Thyroid gland (tissue), 4 donors: Measurements from ENCODE around the gene ANO2. TPM values are rescaled to one million over a fixed set of nuclear protein-coding genes. Genes with fewer than 3 reads are reported as not detected.

ENCODE experiments used
- DNase-seq, 2 donors: peaks; one replicate each; pipeline ENCODE4 v3.0.0-alpha.2; 2019
- H3K27ac ChIP-seq, 3 donors: fragments of 200-600 bp; sonication (generic); 1 replicate in 2 of 3; 2 replicates in 1 of 3; pipeline ENCODE4 v1.5.1; 2016 to 2019; ENCODE audit warnings: mild to moderate bottlenecking in 1 of 3, moderate library complexity in 1 of 3
- H3K27me3 ChIP-seq: fragments of 200-600 bp; sonication (generic); one replicate; pipeline ENCODE4 v1.5.1; 2019
- H3K36me3 ChIP-seq, 2 donors: fragments of 200-600 bp; sonication (generic); one replicate each; pipeline ENCODE4 v1.5.1; 2016 to 2019
- H3K4me1 ChIP-seq, 2 donors: fragments of 200-600 bp; sonication (generic); one replicate each; pipeline ENCODE4 v1.5.1; 2017 to 2019
- H3K4me3 ChIP-seq, 3 donors: fragments of 200-600 bp; sonication (generic); replicated peaks in 1 of 3; 1 replicate in 2 of 3; 2 replicates in 1 of 3; pipeline ENCODE4 v1.5.1; 2016; ENCODE audit warnings: mild to moderate bottlenecking in 1 of 3
- H3K9me3 ChIP-seq: fragments of 200-600 bp; sonication (generic); one replicate; pipeline ENCODE4 v1.5.1; 2017
- POLR2A ChIP-seq, 2 donors: fragments of 450-650 bp; IDR thresholded peaks; one replicate each; pipeline ENCODE4 v1.6.1; 2017; ENCODE audit warnings: antibody characterized with exemption in 2 of 2, mild to moderate bottlenecking in 2 of 2, moderate library complexity in 1 of 2
- WGBS, 2 donors: methylation state at CpG; one replicate each; pipeline ENCODE4 v1.1.5; 2017; 5-methylcytosine and 5-hydroxymethylcytosine counted together
- intact Hi-C: fragments of 100-400 bp; cut with DNase I; formaldehyde crosslinking; loops from one replicate; pipeline ENCODE4 v1.15.1; 2023
- total RNA-seq, 4 donors: library from RNA; depleted of rRNA; stranded (reverse); fragments of >200 nt; gene quantifications; one replicate each; pipeline ENCODE4 v1.2.3, GENCODE V29; 2016
- TF ChIP-seq, protein P1 (sequence below), 6 experiments: fragments of 200-600 bp in 3 of 6; fragments of 450-650 bp in 3 of 6; sonication (generic) in 3 of 6; IDR thresholded peaks; one replicate each; pipeline ENCODE4 v1.5.1; 2016 to 2019; ENCODE audit warnings: antibody characterized with exemption in 6 of 6, mild to moderate bottlenecking in 2 of 6, inconsistent platforms in 1 of 6, moderate library complexity in 1 of 6

The ANO2 gene
- total RNA-seq, 4 donors from 2014 or later = 0.78 to 7.0 (median 2.2) TPM

DNA sequence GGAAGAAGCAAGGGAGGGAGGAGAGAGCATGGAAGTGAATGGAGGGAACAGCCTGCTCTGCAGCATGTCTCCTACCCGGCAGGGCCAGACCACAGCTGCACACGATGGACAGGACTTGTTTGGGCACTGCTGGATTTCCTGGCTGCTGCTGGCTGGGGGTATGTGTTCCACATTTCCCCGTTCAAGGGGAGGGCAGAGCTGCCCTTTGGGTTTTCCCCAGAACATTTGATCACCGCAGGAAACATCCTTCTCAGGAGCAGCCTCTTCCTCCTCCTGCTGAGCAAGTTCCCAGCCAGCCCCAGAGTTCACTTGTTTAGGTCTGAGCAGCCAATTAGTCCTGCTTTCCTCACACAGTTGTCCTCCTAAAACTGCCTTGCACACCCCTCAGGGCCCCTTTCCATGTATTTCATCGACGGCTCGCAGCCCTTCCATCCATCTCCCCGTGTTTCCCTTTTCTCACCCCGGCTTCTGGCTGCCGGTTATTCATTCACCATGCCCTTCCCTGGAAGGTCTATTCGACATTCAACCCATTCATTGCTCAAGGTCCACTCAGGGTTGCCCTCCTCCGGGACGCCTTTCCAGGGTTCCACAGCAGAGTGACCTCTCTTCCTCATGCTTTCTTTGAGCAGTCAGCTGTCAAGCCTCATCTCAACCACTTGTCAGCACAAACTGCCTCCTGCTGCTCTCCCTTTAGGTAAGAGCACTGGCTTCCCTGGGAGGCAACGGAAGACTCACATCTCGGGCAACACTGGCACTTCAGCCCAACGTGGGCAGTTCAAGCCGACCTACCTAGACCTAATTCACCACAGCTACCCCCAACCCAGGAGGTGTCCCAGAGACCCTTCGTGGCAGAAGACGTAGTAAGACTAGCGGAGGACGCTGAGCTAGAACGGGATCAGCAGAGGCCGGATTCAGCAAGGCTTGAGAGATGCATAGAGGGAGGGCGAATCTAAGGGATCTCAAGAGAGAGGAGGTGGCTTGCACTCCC is 20.1 kb upstream of the ANO2 start:
- no peaks in the 10 kb centered on the region for H3K27me3 ChIP-seq
- intact Hi-C loops = no loop called here
- no peaks in the 10 kb centered on the region for H3K4me1 ChIP-seq
- H3K9me3 ChIP-seq = no peaks in the 10 kb centered on the region
- TF ChIP-seq, protein P1, sequence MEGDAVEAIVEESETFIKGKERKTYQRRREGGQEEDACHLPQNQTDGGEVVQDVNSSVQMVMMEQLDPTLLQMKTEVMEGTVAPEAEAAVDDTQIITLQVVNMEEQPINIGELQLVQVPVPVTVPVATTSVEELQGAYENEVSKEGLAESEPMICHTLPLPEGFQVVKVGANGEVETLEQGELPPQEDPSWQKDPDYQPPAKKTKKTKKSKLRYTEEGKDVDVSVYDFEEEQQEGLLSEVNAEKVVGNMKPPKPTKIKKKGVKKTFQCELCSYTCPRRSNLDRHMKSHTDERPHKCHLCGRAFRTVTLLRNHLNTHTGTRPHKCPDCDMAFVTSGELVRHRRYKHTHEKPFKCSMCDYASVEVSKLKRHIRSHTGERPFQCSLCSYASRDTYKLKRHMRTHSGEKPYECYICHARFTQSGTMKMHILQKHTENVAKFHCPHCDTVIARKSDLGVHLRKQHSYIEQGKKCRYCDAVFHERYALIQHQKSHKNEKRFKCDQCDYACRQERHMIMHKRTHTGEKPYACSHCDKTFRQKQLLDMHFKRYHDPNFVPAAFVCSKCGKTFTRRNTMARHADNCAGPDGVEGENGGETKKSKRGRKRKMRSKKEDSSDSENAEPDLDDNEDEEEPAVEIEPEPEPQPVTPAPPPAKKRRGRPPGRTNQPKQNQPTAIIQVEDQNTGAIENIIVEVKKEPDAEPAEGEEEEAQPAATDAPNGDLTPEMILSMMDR (IDR thresholded peaks at IDR 0.05) = no peak
- no peak for TF ChIP-seq POLR2A (IDR thresholded peaks at IDR 0.05)
- no peak overlapping the region for H3K4me3 ChIP-seq
- H3K36me3 ChIP-seq = no peaks in the 10 kb centered on the region
- H3K27ac ChIP-seq = no peak overlapping the region
- WGBS, 2 donors = 66 to 72% methylated on average over 24 of the region's 24 CpGs
- no peak for DNase-seq

DNA sequence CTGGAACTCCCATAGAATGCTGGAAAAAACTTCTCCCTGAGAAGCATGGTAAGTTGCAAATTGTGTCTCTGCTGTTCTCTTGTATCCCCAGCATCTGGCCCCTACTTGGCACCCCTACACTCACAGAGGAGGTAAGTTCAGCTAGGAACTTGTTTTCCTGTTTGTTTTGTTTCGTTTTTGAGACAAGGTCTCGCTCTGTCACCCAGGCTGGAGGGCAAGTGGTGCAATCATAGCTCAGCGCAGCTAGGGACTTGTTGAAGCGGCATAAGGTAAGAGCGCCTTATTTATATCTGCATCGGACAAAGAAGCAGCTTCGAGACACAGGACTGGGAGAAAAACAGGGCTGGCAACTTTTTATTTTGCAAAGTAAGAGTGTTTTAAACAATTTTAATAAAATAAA is 18.5 kb upstream of the ANO2 start:
- no peaks in the 10 kb centered on the region for H3K27me3 ChIP-seq
- no peak overlapping the region for H3K27ac ChIP-seq
- no peak overlapping the region for H3K4me3 ChIP-seq
- no peak for DNase-seq
- intact Hi-C loops = no loop called here
- TF ChIP-seq, protein P1 (IDR thresholded peaks at IDR 0.05) = no peak
- TF ChIP-seq POLR2A (IDR thresholded peaks at IDR 0.05) = no peak
- no peaks in the 10 kb centered on the region for H3K36me3 ChIP-seq
- H3K4me1 ChIP-seq = no peaks in the 10 kb centered on the region
- no peaks in the 10 kb centered on the region for H3K9me3 ChIP-seq
- 59 to 74% methylated on average over 7 of the region's 7 CpGs for WGBS, 2 donors

DNA sequence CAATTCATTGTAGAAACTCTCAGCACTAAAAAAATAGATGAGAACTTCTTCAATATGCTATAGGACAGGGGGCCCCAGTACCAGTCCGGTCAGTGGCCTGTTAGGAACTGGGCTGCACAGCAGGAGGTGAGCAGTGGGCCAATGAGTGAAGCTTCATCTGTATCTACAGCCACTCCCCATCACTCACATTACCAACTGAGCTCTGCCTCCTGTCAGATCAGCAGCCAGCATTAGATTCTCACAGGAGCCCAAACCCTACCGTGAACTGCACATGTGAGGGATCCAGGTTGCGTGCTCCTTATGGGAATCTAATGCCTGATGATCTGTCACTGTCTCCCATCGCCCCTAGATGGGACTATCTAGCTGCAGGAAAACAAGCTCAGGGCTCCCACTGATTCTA is 15.7 kb upstream of the ANO2 start:
- Histone ChIP-seq H3K9me3 (no peaks in the 10 kb centered on the region), H3K4me3 (no peak overlapping the region), H3K4me1 (no peaks in the 10 kb centered on the region), H3K27ac (no peak overlapping the region), H3K27me3 (no peaks in the 10 kb centered on the region), H3K36me3 (no peaks in the 10 kb centered on the region)
- 79 to 88% methylated on average over 4 of the region's 4 CpGs for WGBS, 2 donors
- intact Hi-C loops = no loop called here
- no peak for TF ChIP-seq POLR2A (IDR thresholded peaks at IDR 0.05)
- TF ChIP-seq, protein P1 (IDR thresholded peaks at IDR 0.05) = no peak
- DNase-seq = no peak

DNA sequence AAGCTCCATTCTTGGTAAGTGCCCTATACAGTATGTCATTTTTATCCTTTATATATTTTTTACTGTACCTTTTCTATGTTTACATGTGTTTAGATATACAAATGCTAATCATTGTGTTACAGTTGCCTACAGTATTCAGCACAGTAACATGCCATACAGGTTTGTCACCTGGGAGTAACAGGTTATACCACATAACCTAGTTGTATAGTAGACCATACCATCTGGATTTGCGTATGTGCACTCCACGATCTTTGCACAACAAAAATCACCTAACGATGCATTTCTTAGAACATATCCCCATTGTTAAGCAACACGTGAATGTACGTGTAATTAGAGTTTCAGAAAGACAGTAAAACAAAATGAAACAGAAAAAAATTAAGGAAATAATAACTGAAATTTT is 11.9 kb upstream of the ANO2 start:
- Histone ChIP-seq H3K27me3 (no peaks in the 10 kb centered on the region), H3K27ac (no peak overlapping the region), H3K9me3 (no peaks in the 10 kb centered on the region), H3K4me3 (no peak overlapping the region), H3K36me3 (no peaks in the 10 kb centered on the region), H3K4me1 (no peaks in the 10 kb centered on the region)
- intact Hi-C loops = no loop called here
- TF ChIP-seq, protein P1 (IDR thresholded peaks at IDR 0.05) = no peak
- no peak for TF ChIP-seq POLR2A (IDR thresholded peaks at IDR 0.05)
- DNase-seq = no peak
- WGBS, 2 donors = 95 to 97% methylated on average over 5 of the region's 5 CpGs

DNA sequence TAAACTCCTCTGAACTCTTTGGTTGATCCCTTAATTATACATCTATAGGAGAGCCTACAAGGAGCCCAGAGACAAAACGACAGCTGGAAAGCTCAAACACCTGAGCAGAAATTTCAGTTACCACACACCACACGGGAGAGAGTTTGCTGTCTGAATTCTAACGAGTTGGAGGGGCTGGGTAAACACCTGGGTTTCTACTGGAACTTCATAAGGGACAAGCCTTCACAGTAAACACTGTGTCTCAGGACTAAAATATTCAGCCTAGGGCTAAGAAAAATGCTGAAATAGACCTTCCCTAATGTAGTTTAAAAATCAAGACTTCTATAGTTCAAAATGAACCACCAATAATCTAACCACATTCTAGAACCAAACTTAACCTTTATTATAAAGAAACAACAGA is 9.6 kb upstream of the ANO2 start:
- DNase-seq = no peak
- Histone ChIP-seq H3K36me3 (no peaks in the 10 kb centered on the region), H3K27me3 (no peaks in the 10 kb centered on the region), H3K4me3 (no peak overlapping the region), H3K27ac (no peak overlapping the region), H3K4me1 (no peaks in the 10 kb centered on the region), H3K9me3 (no peaks in the 10 kb centered on the region)
- intact Hi-C loops = no loop called here
- WGBS, 2 donors = 34 to 37% methylated on average over 3 of the region's 3 CpGs
- TF ChIP-seq, protein P1 (IDR thresholded peaks at IDR 0.05) = no peak
- TF ChIP-seq POLR2A (IDR thresholded peaks at IDR 0.05) = no peak
